IPS-20b (cell line): ENCODE results near the gene LRP10.
A peak's percentile ranks its signal among the peaks of the same experiment; 100 is the strongest.
"Not testable (repeated sequence)": the region's sequence is repeated elsewhere in the genome, so short reads cannot be mapped to it uniquely, and the experiment has no call there.

Experiments
- H3K27ac ChIP-seq: one replicate; pipeline ENCODE4 v1.5.1; 2013; ENCODE audit warnings: low read length
- H3K27me3 ChIP-seq: 2 replicates; pipeline ENCODE4 v1.6.1; 2013; ENCODE audit warnings: mild to moderate bottlenecking, low read length, inconsistent platforms; ENCODE audit not compliant: insufficient read depth
- H3K36me3 ChIP-seq: 2 replicates; pipeline ENCODE4 v1.6.1; 2013; ENCODE audit warnings: low read depth, mild to moderate bottlenecking, inconsistent platforms, low read length, moderate library complexity; ENCODE audit not compliant: insufficient read depth
- H3K4me1 ChIP-seq: 2 replicates; pipeline ENCODE4 v1.6.1; 2013; ENCODE audit warnings: mild to moderate bottlenecking, control low read depth, inconsistent platforms, low read length, moderate library complexity; ENCODE audit not compliant: insufficient read depth
- H3K4me3 ChIP-seq: 2 replicates; pipeline ENCODE4 v1.5.1; 2013; ENCODE audit warnings: mild to moderate bottlenecking, low read length, inconsistent platforms
- H3K9ac ChIP-seq: 2 replicates; pipeline ENCODE4 v1.6.1; 2013; ENCODE audit warnings: low read depth, mild to moderate bottlenecking, inconsistent platforms, low read length, moderate library complexity
- H3K9me3 ChIP-seq: 2 replicates; pipeline ENCODE4 v1.6.1; 2013; ENCODE audit warnings: mild to moderate bottlenecking, low read depth, low read length, inconsistent platforms; ENCODE audit not compliant: insufficient read depth

Gene LRP10

GRCh38 chr14:22854963-22855724, 16.4 kb upstream of the LRP10 start:
- no peaks in the 10 kb centered on the region for H3K36me3 ChIP-seq
- H3K9ac ChIP-seq: no peak overlapping the region
- H3K27ac ChIP-seq: no peak overlapping the region
- H3K4me3 ChIP-seq: no peak overlapping the region
- H3K4me1 ChIP-seq: no peaks in the 10 kb centered on the region
- H3K9me3 ChIP-seq: no peaks in the 10 kb centered on the region
- no peaks in the 10 kb centered on the region for H3K27me3 ChIP-seq

GRCh38 chr14:22856428-22856827, 15.1 kb upstream of the LRP10 start:
- H3K4me3 ChIP-seq: no peak overlapping the region
- H3K27ac ChIP-seq: no peak overlapping the region
- no peaks in the 10 kb centered on the region for H3K4me1 ChIP-seq
- no peaks in the 10 kb centered on the region for H3K27me3 ChIP-seq
- H3K9ac ChIP-seq: no peak overlapping the region
- no peaks in the 10 kb centered on the region for H3K36me3 ChIP-seq
- H3K9me3 ChIP-seq: no peaks in the 10 kb centered on the region

GRCh38 chr14:22860377-22860776, 11.2 kb upstream of the LRP10 start:
- H3K9ac ChIP-seq, H3K27ac ChIP-seq, H3K9me3 ChIP-seq, H3K36me3 ChIP-seq, H3K4me1 ChIP-seq, H3K27me3 ChIP-seq, H3K4me3 ChIP-seq: not testable (repeated sequence)

- H3K27ac ChIP-seq: no peak overlapping the region
- H3K9ac ChIP-seq: no peak overlapping the region
- H3K36me3 ChIP-seq: no peaks in the 10 kb centered on the region
- H3K27me3 ChIP-seq: no peaks in the 10 kb centered on the region
- H3K9me3 ChIP-seq: no peaks in the 10 kb centered on the region
- H3K4me3 ChIP-seq: no peak overlapping the region
- H3K4me1 ChIP-seq: no peaks in the 10 kb centered on the region
Measured at GRCh38 chr14:22861651-22862050, 9.9 kb upstream of the LRP10 start.

- Histone ChIP-seq H3K9ac (no peak overlapping the region), H3K9me3 (no peaks in the 10 kb centered on the region), H3K4me3 (no peak overlapping the region), H3K36me3 (no peaks in the 10 kb centered on the region), H3K4me1 (no peaks in the 10 kb centered on the region), H3K27ac (no peak overlapping the region), H3K27me3 (no peaks in the 10 kb centered on the region)
Measured at GRCh38 chr14:22864979-22865378, 6.6 kb upstream of the LRP10 start.

- no peaks in the 10 kb centered on the region for H3K27me3 ChIP-seq
- H3K9me3 ChIP-seq: no peaks in the 10 kb centered on the region
- peaks cover 4% of the 10 kb centered on the region for H3K4me1 ChIP-seq
- no peak overlapping the region for H3K27ac ChIP-seq
- H3K36me3 ChIP-seq: no peaks in the 10 kb centered on the region
- no peak overlapping the region for H3K9ac ChIP-seq
- no peak overlapping the region for H3K4me3 ChIP-seq
Measured at GRCh38 chr14:22865424-22866405, 5.8 kb upstream of the LRP10 start.

- Histone ChIP-seq H3K4me3 (no peak overlapping the region), H3K27ac (no peak overlapping the region), H3K4me1 (peaks cover 6% of the 10 kb centered on the region), H3K9ac (no peak overlapping the region), H3K27me3 (no peaks in the 10 kb centered on the region), H3K36me3 (no peaks in the 10 kb centered on the region), H3K9me3 (no peaks in the 10 kb centered on the region)
Measured at GRCh38 chr14:22866874-22867273, 4.7 kb upstream of the LRP10 start.

GRCh38 chr14:22870811-22871223, 723 bp upstream of the LRP10 start:
- H3K4me1 ChIP-seq: peaks cover 6% of the 10 kb centered on the region
- no peaks in the 10 kb centered on the region for H3K27me3 ChIP-seq
- H3K27ac ChIP-seq: peak overlapping the region; percentile 31
- H3K36me3 ChIP-seq: peaks cover 8% of the 10 kb centered on the region; the same call in 1 of the 2 replicates
- no peaks in the 10 kb centered on the region for H3K9me3 ChIP-seq
- H3K9ac ChIP-seq: peak overlapping the region; percentile 69; the same call in 1 of the 2 replicates
- H3K4me3 ChIP-seq: peak overlapping the region; percentile 82

- Histone ChIP-seq H3K9ac (peak overlapping the region; percentile 69; the same call in 1 of the 2 replicates), H3K4me1 (peaks cover 6% of the 10 kb centered on the region), H3K9me3 (no peaks in the 10 kb centered on the region), H3K4me3 (peak overlapping the region; percentile 82), H3K27me3 (no peaks in the 10 kb centered on the region), H3K36me3 (peaks cover 8% of the 10 kb centered on the region; the same call in 1 of the 2 replicates), H3K27ac (no peak overlapping the region)
Measured at GRCh38 chr14:22872033-22872832, 693 bp downstream of the LRP10 start.

- no peaks in the 10 kb centered on the region for H3K27me3 ChIP-seq
- H3K27ac ChIP-seq: no peak overlapping the region
- peaks cover 8% of the 10 kb centered on the region; the same call in 1 of the 2 replicates for H3K36me3 ChIP-seq
- H3K4me1 ChIP-seq: peaks cover 6% of the 10 kb centered on the region
- H3K4me3 ChIP-seq: peak overlapping the region; percentile 82
- no peaks in the 10 kb centered on the region for H3K9me3 ChIP-seq
- H3K9ac ChIP-seq: peak overlapping the region; percentile 23; the same call in 1 of the 2 replicates
Measured at GRCh38 chr14:22872833-22873520, 1.4 kb downstream of the LRP10 start.
